ENCODE results near the gene B3GAT2.

DNA sequence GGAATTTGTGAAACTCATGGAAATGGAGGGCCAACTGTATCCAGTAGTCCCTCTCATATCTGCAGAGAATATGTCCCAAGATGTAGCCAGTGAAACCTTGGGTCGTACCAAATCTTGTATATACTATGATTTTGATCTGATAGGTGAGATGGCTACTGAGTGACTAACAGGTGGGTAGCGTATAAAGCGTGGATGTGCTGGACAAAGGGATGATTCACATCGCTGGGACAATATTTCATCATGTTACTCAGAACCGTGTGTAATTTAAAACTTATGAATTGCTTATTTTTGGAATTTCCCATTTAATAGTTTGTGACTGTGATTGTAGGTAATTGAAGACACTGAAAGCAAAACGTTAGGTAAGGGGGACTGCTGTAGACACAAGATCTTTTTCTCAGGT lies 145.1 kb downstream of the B3GAT2 start:
- no peak for TF ChIP-seq TAF1 (IDR thresholded peaks at IDR 0.05; ENCODE audit: borderline replicate concordance, low read depth, low read length)
- TF ChIP-seq, protein P1, sequence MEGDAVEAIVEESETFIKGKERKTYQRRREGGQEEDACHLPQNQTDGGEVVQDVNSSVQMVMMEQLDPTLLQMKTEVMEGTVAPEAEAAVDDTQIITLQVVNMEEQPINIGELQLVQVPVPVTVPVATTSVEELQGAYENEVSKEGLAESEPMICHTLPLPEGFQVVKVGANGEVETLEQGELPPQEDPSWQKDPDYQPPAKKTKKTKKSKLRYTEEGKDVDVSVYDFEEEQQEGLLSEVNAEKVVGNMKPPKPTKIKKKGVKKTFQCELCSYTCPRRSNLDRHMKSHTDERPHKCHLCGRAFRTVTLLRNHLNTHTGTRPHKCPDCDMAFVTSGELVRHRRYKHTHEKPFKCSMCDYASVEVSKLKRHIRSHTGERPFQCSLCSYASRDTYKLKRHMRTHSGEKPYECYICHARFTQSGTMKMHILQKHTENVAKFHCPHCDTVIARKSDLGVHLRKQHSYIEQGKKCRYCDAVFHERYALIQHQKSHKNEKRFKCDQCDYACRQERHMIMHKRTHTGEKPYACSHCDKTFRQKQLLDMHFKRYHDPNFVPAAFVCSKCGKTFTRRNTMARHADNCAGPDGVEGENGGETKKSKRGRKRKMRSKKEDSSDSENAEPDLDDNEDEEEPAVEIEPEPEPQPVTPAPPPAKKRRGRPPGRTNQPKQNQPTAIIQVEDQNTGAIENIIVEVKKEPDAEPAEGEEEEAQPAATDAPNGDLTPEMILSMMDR (IDR thresholded peaks at IDR 0.05), result no peak
- no peak for TF ChIP-seq RFX5 (IDR thresholded peaks at IDR 0.05; ENCODE audit: low read length)
- no peak for TF ChIP-seq POLR2AphosphoS5 (IDR thresholded peaks at IDR 0.05; ENCODE audit: low read depth, low read length)
- no peak for TF ChIP-seq EZH2phosphoT487 (IDR thresholded peaks at IDR 0.05; ENCODE audit: borderline replicate concordance, low read depth)
- no peak for TF ChIP-seq MXI1 (IDR thresholded peaks at IDR 0.05; ENCODE audit: low read depth, low read length)
- TF ChIP-seq, protein P2, sequence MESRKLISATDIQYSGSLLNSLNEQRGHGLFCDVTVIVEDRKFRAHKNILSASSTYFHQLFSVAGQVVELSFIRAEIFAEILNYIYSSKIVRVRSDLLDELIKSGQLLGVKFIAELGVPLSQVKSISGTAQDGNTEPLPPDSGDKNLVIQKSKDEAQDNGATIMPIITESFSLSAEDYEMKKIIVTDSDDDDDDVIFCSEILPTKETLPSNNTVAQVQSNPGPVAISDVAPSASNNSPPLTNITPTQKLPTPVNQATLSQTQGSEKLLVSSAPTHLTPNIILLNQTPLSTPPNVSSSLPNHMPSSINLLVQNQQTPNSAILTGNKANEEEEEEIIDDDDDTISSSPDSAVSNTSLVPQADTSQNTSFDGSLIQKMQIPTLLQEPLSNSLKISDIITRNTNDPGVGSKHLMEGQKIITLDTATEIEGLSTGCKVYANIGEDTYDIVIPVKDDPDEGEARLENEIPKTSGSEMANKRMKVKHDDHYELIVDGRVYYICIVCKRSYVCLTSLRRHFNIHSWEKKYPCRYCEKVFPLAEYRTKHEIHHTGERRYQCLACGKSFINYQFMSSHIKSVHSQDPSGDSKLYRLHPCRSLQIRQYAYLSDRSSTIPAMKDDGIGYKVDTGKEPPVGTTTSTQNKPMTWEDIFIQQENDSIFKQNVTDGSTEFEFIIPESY (IDR thresholded peaks at IDR 0.05; ENCODE audit: borderline replicate concordance, low read depth), result no peak
- TF ChIP-seq, protein P3, sequence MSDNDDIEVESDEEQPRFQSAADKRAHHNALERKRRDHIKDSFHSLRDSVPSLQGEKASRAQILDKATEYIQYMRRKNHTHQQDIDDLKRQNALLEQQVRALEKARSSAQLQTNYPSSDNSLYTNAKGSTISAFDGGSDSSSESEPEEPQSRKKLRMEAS (IDR thresholded peaks at IDR 0.05; ENCODE audit: low read depth), result no peak
- TF ChIP-seq, protein P4, sequence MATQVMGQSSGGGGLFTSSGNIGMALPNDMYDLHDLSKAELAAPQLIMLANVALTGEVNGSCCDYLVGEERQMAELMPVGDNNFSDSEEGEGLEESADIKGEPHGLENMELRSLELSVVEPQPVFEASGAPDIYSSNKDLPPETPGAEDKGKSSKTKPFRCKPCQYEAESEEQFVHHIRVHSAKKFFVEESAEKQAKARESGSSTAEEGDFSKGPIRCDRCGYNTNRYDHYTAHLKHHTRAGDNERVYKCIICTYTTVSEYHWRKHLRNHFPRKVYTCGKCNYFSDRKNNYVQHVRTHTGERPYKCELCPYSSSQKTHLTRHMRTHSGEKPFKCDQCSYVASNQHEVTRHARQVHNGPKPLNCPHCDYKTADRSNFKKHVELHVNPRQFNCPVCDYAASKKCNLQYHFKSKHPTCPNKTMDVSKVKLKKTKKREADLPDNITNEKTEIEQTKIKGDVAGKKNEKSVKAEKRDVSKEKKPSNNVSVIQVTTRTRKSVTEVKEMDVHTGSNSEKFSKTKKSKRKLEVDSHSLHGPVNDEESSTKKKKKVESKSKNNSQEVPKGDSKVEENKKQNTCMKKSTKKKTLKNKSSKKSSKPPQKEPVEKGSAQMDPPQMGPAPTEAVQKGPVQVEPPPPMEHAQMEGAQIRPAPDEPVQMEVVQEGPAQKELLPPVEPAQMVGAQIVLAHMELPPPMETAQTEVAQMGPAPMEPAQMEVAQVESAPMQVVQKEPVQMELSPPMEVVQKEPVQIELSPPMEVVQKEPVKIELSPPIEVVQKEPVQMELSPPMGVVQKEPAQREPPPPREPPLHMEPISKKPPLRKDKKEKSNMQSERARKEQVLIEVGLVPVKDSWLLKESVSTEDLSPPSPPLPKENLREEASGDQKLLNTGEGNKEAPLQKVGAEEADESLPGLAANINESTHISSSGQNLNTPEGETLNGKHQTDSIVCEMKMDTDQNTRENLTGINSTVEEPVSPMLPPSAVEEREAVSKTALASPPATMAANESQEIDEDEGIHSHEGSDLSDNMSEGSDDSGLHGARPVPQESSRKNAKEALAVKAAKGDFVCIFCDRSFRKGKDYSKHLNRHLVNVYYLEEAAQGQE (IDR thresholded peaks at IDR 0.05; ENCODE audit: low read depth, low read length), result no peak
- TF ChIP-seq EP300 (IDR thresholded peaks at IDR 0.05; ENCODE audit: borderline replicate concordance in 1 of 2, low read depth in 1 of 2, low read length in 1 of 2), result no peak
- TF ChIP-seq GATA2 (CRISPR knock-in tag; IDR thresholded peaks at IDR 0.05), result no peak
- no peak for TF ChIP-seq CHD2 (IDR thresholded peaks at IDR 0.05; ENCODE audit: low read length, partially characterized antibody)
- TF ChIP-seq YY1 (IDR thresholded peaks at IDR 0.05; ENCODE audit: low read depth), result no peak

Data from SK-N-SH (cell line).